ENCODE results near the gene SLC9B2. TPM values are rescaled to one million over a fixed set of nuclear protein-coding genes. Genes with fewer than 3 reads are reported as not detected.
A peak's percentile ranks its signal among the peaks of the same experiment; 100 is the strongest.

Gene SLC9B2, protein sequence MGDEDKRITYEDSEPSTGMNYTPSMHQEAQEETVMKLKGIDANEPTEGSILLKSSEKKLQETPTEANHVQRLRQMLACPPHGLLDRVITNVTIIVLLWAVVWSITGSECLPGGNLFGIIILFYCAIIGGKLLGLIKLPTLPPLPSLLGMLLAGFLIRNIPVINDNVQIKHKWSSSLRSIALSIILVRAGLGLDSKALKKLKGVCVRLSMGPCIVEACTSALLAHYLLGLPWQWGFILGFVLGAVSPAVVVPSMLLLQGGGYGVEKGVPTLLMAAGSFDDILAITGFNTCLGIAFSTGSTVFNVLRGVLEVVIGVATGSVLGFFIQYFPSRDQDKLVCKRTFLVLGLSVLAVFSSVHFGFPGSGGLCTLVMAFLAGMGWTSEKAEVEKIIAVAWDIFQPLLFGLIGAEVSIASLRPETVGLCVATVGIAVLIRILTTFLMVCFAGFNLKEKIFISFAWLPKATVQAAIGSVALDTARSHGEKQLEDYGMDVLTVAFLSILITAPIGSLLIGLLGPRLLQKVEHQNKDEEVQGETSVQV
- total RNA-seq: 32.3 TPM

DNA sequence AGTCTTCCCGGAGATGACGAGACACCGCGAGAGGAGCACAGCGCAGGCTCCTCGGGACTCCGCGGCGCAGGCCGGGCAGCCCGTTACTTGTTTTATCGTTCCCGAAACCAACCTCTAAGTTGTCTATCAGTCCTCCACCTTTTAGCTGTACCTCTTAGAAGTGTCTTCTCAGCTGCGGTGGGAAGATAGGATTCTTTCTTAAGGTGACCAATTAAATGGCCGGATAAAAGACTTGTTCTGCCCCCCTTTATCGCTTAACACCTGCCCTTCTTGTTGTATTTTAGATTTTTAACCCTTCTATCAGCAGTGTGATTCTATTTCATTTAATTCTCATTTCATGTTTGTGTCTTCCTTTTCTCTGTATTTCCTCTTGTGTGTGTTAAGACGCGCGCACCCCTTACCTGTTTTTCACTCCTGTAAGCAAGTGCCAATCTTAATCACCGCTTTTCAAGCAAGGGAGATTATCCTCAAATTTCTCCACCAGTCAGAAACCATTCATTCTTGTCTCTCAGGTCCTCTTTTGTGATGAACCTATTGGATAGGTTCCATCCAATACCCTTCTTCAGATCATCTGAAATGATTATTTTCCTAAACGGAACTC lies at the start of gene SLC9B2:
Gene SLC9B2, minus strand, starts transcription at position 15 of the 601 bp plus-strand sequence. CDS start 9,211 bp downstream, outside the sequence.
- DNase-seq (ENCODE audit: low spot score) (no peak), ATAC-seq (no peak)

DNA sequence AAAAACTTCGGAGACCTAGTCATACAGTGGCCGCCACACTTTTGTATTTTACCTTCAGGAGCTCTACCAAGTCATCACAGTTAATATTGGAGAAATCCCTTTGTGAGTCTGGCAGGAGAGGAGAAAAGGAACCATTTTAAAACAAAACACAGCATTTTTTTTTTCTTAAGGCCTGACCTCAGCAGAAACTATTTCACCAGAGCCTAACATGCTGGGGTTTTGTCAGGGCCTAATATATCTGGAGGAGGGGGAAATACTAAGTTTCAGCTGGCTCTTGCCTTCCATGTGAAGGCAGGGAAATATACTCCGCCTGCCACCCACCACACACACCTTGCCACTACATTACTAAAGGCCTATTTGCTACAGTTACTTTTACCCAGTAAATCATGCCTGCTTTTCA lies 49.6 kb upstream of the SLC9B2 start:
- no peak for DNase-seq (ENCODE audit: low spot score)
- ATAC-seq: no peak

GRCh38 chr4:103123114-103123513 lies 46.6 kb upstream of the SLC9B2 start:
- ATAC-seq (no peak), DNase-seq (ENCODE audit: low spot score) (no peak)

DNA sequence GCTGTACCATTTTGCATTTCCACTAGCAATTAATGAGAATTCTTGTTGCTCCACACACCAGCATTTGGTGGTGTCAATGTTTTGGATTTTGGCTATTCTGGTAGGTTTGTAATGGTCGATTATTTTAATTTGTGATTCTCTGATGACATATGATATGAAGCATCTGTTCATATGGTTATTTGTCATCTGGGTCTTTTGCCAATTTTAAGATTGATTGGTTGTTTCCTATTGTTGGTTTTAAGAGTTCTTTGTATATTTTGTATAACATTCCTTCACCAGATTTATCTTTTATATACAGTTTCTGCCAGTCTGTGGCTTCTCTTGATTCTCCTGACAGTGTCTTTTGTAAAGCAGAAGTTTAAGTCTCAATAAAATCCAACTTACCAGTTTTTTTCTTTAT lies 41.6 kb upstream of the SLC9B2 start:
- ATAC-seq (no peak), DNase-seq (ENCODE audit: low spot score) (no peak)

DNA sequence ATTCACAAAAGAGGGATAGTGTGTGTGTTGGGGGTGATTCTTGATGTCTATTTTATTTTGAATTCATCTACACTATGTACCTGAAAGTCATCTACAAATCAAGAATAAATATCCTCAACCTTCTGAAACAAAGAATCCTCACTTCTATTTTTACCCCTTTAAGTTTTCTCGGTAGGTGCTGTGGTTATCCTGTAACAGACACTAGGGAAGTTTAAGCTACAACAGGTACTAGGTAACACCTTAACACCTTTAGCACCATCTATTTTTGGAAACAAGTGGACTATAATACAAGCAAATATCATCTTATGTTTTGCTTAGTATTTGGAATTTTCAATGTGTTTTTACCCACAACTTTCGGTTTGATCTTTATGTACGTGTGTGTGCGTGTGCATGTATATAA lies 35.0 kb upstream of the SLC9B2 start:
- ATAC-seq (no peak), DNase-seq (ENCODE audit: low spot score) (no peak)

- DNase-seq (ENCODE audit: low spot score): no peak
- ATAC-seq: no peak
Measured at GRCh38 chr4:103108542-103108941, 32.0 kb upstream of the SLC9B2 start.

DNA sequence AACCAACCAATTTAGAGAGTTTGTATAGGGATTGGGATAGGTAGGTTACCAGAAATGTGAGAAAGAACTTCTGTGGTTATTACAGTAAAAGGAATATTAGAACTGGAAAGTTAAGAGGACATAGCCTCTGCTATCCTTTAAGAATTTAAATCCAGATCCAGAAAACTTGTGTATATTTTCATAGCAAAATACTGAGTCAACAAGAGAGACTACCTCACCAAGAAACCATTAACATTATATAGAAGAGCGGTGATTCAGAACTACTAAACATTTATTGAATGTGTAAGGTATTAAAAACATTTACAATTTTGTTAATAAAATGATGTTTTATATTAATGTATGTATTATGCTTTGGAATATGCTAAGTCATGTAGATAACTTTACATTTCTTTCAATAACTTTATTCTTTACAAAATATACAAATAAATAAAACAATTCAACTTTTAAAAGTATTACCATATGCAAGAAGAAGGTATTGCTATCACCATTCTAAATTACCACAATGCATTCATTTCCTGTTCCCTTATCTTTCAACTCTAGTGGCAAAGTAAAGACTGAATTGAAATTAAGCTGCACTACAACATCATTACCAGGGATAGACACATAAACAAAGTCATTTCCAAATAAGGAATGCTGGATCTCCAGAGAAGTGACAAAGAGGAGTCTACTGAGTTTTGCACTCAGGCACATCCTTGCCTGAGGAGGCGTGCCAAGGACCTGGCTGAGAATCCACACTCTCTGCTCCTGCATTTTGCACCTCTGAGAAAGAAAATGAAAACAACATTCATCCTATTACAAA lies 29.2 kb upstream of the SLC9B2 start:
- DNase-seq (ENCODE audit: low spot score): no peak
- ATAC-seq: no peak

DNA sequence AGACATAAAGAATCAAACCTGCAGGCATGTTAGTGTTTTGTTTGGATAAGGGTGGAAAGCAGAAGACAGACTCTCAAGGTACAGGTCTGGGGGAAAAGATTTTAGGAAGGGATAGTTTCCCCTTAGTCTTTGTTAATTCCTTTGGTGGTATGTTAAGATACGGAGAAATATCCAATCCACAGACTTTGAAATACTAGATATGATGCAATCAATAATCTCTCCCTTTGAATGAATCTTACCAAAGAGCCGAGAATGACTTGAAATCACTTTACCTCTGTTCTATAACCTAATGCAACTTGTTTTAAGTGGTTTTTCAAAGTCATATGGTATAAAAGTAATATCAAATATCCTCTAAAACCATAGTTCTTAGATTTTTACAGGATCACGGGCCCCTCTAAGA lies 28.3 kb upstream of the SLC9B2 start:
- no peak for ATAC-seq
- no peak for DNase-seq (ENCODE audit: low spot score)

- no peak for DNase-seq (ENCODE audit: low spot score)
- ATAC-seq: no peak
Measured at GRCh38 chr4:103100691-103101090, 24.1 kb upstream of the SLC9B2 start.

- ATAC-seq: peak; percentile 87
- peak; percentile 60 for DNase-seq (ENCODE audit: low spot score)
Measured at GRCh38 chr4:103099691-103100392, 23.3 kb upstream of the SLC9B2 start, which contains the start of gene BDH2. Gene BDH2, minus strand, starts transcription at chr4:103099834. Its CDS starts 3,580 bp downstream, at chr4:103096254.

DNA sequence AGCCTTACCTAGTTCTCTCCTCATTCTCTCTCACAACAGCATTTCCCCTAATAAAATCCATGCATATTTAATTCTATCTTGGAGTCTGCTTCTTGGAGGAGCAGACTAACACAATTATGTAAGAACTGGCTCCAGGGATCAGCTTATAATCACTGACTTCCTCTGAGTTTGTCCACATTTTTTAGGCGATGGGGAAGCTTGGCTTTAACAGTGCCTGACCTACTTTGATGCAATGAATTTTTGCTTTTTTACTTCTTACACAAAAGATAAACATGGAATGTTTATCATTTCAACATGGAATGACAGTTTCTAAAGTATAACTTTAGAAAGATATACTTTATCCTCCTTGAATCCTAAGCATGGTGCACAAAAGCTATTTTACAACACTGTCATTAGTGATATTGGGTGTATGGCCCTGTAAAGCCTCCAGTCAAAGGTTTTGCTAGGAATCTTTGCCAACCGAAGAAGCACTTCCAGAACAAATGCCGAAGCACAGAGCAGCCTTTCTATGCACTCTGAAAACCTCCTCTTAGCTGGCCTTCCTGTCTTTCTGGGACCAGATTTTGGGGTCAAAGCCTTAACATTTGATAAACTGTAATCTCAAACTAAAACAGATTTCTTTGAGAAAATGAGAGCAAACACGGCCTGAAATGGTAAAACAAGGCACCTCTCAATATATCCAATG lies 22.3 kb upstream of the SLC9B2 start:
- ATAC-seq (peak; percentile 20), DNase-seq (ENCODE audit: low spot score) (no peak)

GRCh38 chr4:103098341-103098740 lies 21.8 kb upstream of the SLC9B2 start:
- no peak for ATAC-seq
- no peak for DNase-seq (ENCODE audit: low spot score)

DNA sequence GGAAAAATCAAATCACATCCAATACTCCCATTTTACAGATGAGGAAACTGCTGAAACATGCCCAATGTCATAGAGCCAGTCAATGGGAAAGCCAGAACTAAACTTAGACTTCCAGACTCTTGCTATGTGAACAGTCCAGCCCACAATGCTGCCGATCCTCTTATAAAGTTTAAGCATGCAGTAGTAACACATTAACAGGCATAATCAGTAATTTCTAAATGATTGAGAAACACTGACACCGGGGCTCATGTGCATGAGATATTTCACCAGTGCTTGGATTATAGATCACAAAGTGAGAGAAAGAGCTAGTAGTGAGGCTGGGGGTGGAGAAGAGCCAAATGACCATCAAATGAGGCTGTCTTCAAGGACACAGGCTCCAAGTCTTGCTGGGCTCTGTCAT lies 20.6 kb upstream of the SLC9B2 start:
- ATAC-seq (peak; percentile 72), DNase-seq (ENCODE audit: low spot score) (peak; percentile 55)

GRCh38 chr4:103095080-103095479 lies 18.5 kb upstream of the SLC9B2 start:
- ATAC-seq (peak; percentile 37), DNase-seq (ENCODE audit: low spot score) (no peak)

DNA sequence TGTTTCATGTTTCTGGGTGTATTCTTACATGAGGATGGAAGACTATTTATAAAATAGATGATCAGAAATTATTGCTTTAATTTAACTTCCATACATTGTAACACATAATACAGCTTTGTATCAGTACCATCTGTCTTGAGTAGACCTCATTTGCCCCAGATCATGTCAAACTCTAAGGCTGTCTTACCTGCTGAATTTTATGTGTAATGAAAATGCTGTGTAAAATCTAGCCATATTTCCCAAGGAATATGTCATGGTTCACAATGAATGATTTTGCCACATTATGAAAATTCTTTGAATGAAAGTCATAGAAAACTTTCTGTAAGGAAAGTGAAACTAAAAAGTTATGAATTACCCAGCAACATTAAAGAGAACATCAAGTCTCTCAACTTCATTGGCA lies 15.7 kb upstream of the SLC9B2 start:
- ATAC-seq (no peak), DNase-seq (ENCODE audit: low spot score) (no peak)

- DNase-seq (ENCODE audit: low spot score) (no peak), ATAC-seq (peak; percentile 82)
Measured at GRCh38 chr4:103091601-103092223, 15.2 kb upstream of the SLC9B2 start.

- ATAC-seq: no peak
- DNase-seq (ENCODE audit: low spot score): no peak
Measured at GRCh38 chr4:103089481-103089880, 12.9 kb upstream of the SLC9B2 start.

GRCh38 chr4:103086551-103086950 lies 10.0 kb upstream of the SLC9B2 start:
- no peak for DNase-seq (ENCODE audit: low spot score)
- ATAC-seq: no peak

DNA sequence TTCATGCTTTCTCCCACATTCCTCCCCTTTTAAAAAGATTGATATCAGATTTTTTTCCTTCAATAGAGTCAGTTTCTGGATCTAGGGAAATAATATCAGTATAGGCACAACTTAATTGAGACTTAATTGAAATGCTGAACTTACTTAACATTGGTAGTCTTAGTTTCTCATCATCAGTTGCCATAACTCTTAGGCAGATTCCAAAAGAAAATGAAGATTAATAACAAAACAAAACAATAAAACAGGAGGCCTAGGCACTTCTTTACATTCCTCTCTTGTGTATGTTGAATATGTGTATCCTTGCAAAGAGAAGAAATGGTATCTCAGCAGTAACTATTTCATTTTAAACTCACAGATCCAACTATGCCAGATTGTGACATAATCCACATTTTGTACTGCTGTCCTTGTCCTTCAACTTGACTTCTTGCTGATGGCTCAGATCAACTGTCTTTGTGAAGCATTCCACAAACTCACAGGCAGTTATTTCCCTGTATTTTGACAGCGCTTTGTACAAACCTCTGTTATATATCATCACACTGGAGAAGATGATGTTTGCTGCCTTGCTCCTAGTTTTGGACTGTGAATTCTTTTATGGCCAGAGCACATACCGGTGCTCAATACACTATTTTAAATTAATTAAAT lies 9.1 kb upstream of the SLC9B2 start:
- no peak for ATAC-seq
- DNase-seq (ENCODE audit: low spot score): no peak
